COR-L47 (cell line): Measurements from ENCODE around the gene ZSCAN5A.
"Not testable (repeated sequence)": the region's sequence is repeated elsewhere in the genome, so short reads cannot be mapped to it uniquely, and the experiment has no call there.

Experiments used
- DNase-seq: peaks from one replicate; lab custom pipeline; 2025; lab: John Stamatoyannopoulos, UW

Gene ZSCAN5A

DNA sequence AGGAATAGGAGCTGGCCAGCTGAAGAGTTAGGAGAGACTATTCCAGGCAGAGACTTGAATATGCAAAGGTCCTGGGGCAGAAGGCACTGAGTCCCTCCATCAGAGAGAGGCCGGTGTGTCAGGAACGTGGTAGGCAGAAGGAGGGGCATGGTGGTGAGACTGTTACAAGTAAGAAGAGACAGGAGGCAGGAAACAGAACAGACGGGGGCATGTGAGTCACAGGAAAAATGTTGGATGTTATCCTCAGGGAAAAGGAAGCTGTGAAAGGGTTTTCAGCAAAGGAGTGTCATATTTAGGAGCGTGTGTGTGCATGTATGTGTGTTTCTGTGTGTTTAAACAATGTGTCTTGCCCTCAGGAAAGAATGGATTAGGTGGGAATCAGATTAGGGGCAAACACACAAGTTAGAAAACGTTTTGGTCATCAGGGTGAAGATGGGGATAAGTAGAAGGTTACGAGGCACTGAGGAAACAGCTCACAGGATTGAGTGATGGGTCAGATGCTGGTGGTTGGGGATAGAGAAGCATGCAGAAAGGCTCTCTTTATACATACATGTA is 41.0 kb downstream of the ZSCAN5A start:
- no peak for DNase-seq

- peak; percentile 54 for DNase-seq
These were observed 42.4 kb downstream of the ZSCAN5A start, which contains the start of gene EDDM13 for GRCh38 chr19:56272161-56272798. Gene EDDM13 (plus strand): TSS chr19:56272748. CDS start chr19:56272835, 87 bp downstream.

DNA sequence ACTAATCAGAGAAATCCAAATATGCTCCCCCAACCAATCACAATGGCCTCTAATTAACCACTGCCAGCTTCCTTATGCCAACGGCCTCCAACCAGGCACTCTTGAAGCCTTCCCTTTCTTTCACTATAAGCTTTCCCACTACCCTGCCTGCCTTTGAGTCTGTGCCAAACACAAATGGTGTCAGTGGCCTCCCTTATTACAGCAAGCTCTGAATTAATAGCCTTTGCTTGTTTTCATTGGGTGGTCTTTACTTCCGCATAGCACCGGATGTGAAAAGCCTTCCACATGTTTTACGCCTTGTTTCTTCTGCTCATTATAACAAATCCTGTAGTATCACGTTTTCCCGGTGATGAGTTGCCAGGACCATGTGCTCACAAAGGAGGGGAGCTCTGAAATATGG is 43.5 kb downstream of the ZSCAN5A start:
- peak; percentile 25 for DNase-seq

GRCh38 chr19:56270676-56271075 is 44.0 kb downstream of the ZSCAN5A start:
- DNase-seq: no peak

- no peak for DNase-seq
These were observed 45.3 kb downstream of the ZSCAN5A start for GRCh38 chr19:56269348-56269747.

- DNase-seq: no peak
These were observed 48.6 kb downstream of the ZSCAN5A start for GRCh38 chr19:56266051-56266450.

- no peak for DNase-seq
These were observed 51.3 kb downstream of the ZSCAN5A start for GRCh38 chr19:56263319-56263718.

GRCh38 chr19:56261932-56262331 is 52.7 kb downstream of the ZSCAN5A start:
- DNase-seq: not testable (repeated sequence)

- no peak for DNase-seq
These were observed 53.5 kb downstream of the ZSCAN5A start for GRCh38 chr19:56261145-56261544.

DNA sequence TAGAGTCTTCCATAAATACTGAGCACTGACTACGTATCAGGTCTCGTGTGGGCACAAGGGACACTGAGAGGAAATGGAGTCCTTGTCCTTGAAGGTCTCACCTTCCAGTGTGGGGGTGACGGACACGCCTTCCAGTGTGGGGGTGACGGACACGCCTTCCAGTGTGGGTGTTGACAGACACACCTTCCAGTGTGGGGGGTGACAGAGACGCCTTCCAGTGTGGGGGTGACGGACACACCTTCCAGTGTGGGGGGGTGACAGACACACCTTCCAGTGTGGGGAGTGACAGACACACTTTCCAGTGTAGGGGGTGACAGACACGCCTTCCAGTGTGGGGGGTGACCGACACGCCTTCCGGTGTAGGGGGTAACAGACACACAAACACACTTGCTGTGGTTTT is 56.4 kb downstream of the ZSCAN5A start:
- no peak for DNase-seq

DNA sequence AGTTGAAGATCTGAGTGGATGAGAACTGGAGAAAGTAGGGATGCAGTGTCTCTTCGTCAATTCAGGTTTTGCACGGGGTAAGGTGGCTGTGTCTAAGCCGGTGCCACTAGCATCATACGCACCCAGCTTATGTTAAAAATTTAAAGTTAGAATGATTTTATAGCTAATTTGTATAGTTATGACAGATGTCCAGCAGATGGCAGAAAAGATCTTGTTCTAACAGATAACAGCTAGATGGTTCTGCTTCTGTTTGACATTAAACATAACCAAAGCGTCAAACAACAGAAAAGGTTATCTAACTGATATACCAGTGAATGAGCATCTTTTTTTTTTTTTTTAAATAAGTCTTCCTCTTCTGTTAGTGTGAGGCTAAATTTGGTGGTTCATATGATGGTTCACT is 60.9 kb downstream of the ZSCAN5A start:
- DNase-seq: peak; percentile 72

- DNase-seq: peak; percentile 56
These were observed 61.8 kb downstream of the ZSCAN5A start for GRCh38 chr19:56252699-56253422.

- not testable (repeated sequence) for DNase-seq
These were observed 65.8 kb downstream of the ZSCAN5A start for GRCh38 chr19:56248736-56249338.

DNA sequence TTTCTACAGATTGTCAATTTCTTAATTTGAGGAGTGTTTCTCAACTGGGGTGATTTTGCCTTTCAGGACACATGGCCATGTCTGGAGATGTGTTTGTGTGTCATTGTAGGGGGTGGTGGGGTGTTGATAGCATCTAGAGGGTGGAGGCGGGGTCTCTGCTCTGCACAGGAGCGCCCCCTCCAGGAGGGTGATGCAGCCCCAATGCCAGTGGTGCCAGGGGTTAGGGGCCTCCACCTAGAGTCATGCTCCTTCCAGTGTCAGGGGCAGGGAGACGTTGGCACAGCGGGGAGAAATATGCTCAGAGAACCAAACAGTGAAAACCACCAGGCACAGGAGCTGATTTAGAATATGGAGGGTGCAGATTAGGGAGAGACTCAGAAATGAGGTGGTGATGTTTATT is 68.9 kb downstream of the ZSCAN5A start:
- DNase-seq: not testable (repeated sequence)

DNA sequence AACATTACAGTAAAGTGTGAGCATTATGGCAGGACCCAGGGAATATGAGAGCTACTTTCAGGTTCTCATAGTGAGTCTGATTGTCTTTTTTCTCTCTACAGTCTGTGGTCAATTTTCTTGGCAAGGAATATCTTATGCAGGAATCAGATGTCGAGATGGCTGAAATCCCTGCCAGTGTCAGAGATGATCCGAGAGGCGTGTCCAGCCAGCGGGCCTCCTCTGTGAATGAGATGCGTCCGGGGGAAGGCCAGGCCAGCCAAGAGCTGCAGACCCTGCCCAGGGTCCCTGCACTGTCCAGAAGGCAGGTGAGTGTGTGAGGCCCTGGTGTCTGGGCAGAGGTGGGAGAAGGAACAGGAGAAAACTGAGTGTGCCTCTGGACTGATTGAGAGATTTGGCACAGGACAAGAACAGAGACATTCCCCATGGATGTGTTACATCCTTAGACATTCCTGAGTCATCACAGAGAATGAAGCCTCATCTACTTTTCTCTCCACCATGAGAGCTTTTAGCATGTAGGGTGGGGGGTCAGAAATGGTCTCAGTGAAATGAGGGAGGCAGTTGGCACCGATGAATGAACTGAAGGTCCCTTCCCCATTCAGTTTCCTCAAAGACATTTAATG is 69.4 kb downstream of the ZSCAN5A start:
- DNase-seq: no peak

GRCh38 chr19:56223481-56223880 is 91.2 kb downstream of the ZSCAN5A start:
- no peak for DNase-seq

GRCh38 chr19:56222901-56223300 is 91.7 kb downstream of the ZSCAN5A start:
- DNase-seq: no peak

DNA sequence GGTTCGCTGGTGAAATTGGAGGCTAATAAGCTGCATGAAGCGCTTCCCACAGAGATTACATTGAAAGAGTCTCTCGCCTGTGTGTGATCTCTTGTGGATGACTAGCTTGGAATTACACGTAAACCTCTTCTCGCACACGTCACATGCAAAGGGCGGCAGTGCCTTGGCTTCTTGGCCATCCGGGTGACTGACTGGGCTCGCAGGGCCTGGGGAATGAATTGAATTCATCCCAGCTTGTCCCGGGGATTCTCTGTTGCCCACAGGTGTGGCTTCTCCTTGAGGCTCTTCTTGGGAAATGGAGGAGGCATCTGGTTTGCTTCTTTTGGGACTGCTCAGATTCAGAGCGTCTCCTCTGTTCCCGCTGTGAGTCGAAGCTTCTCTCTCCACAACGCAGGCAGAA is 92.8 kb downstream of the ZSCAN5A start:
- no peak for DNase-seq

DNA sequence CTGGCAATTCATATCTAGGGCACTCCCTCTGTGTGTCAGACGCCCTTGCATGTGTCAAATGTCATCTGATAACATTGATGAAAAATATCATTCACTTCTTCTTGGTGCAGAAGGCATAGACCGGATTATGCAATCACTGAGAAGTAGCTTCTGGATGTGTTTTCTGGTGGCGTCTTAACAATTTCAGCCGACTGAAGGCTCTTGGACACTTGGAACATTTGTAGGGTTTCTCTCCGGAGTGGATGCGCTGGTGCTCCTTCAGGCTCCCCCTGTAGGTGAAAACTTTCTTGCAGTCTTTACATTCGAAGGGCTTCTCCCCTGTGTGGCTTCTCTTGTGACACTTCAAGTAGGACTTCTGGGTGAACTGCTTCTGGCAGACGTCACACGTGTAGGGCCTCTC is 93.2 kb downstream of the ZSCAN5A start:
- not testable (repeated sequence) for DNase-seq

- no peak for DNase-seq
These were observed 95.7 kb downstream of the ZSCAN5A start for GRCh38 chr19:56218961-56219360.

DNA sequence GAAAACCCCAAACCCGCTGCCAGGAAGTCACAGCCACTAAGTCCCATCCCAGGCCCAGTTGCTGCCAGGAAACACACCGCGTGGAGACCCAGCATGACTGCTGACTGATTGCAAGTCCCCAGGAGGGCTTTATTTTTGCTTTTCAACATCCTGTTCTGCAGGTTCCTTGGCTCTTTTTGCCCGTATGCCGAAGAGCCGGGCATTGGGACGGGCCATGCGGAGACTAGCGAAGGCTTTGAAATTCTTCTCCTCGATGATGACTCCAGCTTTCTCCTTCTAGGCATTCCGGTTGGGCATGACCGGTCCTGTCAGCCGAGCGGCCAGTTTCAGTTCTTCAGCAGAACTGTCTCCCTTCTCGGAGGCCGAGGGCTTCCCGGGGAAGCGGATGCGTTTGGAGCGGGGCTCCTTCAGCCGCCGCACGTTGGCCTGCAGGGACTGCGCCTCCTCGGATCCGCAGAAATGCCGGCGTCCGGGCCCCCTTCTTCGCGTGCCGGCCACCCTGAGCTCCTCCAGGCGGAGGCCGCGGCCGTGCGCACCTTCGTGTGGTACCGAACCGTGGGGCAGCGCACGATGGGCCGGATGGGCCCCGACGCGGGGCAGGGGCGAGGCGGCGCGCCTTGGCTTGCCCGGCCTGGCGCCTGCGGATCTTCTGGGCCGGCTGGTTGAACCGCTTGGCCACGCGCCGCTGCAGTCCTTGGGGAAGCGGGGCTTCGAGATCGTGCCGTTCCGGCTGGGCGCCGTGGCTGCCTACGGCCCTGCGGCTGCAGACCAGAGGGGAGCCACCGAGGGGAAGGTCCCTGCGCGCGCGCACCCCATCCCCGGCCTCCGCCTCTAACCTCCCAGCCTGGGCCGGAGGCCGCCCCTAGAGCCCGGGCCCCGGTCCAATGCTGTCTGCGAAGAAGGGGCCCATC is 97.3 kb downstream of the ZSCAN5A start:
- no peak for DNase-seq
